ENCODE measurements around the gene COL13A1. TPM values are rescaled to one million over a fixed set of nuclear protein-coding genes. Genes with fewer than 3 reads are reported as not detected.

COL13A1 gene
- total RNA-seq, 4 donors from 2014 or later, result 0.30 to 2.0 (median 0.86) TPM

DNA sequence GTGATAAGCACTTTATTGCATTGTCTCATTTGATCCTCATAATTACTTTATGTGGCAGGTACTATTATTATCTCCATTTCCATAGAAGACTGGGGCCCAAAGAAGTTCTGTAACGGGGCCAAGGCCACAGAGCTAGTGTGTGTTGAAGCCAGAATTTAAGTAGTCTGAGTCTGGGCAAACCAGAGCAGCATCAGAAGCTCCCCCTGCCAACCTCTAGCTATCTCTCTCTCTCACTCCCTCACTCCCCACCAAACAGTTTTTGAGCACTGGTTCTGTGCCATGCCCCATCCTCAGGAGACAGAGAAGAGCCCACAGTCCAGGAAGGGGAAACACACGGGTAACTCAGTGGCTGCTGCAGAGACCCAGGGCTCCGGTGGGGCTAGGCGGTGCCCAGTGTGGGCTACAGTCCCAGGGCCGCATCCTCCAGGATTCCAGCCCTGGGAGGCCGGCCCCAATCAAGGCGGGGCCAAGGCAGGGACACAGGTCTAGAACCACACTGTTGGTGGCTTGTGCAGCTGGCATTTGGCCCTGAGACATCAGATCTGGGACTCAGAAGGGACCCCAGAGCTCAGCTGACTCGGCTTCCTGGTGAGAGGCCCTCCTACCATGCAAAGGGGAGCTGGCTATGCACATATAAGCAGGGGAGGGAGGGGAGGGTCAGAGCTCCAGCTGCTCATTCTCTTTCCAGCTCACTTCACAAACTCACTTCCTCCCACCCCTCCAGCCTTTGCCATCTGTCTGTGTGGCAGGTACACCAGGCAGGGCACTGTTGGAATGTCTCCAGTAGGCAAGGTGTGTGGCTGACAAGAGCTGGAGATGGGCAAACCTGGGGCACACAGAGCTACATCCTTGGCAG lies 34.4 kb downstream of the COL13A1 start:
- Histone ChIP-seq H3K27me3 (peaks cover 0 to 3% of the 10 kb centered on the region in 2 donors), H3K36me3 (no peaks in the 10 kb centered on the region), H3K9me3 (no peaks in the 10 kb centered on the region), H3K4me3 (no peak overlapping the region), H3K4me1 (no peaks in the 10 kb centered on the region), H3K27ac (no peak overlapping the region)
- TF ChIP-seq POLR2A (IDR thresholded peaks at IDR 0.05), result no peak
- TF ChIP-seq, protein P1, sequence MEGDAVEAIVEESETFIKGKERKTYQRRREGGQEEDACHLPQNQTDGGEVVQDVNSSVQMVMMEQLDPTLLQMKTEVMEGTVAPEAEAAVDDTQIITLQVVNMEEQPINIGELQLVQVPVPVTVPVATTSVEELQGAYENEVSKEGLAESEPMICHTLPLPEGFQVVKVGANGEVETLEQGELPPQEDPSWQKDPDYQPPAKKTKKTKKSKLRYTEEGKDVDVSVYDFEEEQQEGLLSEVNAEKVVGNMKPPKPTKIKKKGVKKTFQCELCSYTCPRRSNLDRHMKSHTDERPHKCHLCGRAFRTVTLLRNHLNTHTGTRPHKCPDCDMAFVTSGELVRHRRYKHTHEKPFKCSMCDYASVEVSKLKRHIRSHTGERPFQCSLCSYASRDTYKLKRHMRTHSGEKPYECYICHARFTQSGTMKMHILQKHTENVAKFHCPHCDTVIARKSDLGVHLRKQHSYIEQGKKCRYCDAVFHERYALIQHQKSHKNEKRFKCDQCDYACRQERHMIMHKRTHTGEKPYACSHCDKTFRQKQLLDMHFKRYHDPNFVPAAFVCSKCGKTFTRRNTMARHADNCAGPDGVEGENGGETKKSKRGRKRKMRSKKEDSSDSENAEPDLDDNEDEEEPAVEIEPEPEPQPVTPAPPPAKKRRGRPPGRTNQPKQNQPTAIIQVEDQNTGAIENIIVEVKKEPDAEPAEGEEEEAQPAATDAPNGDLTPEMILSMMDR (IDR thresholded peaks at IDR 0.05), result no peak
- no peak for TF ChIP-seq EP300 (IDR thresholded peaks at IDR 0.05)
- DNase-seq (ENCODE audit: low spot score in 2 of 2), result no peak
- WGBS, 2 donors, result 34 to 41% methylated on average over 5 to 7 of the region's 8 CpGs

DNA sequence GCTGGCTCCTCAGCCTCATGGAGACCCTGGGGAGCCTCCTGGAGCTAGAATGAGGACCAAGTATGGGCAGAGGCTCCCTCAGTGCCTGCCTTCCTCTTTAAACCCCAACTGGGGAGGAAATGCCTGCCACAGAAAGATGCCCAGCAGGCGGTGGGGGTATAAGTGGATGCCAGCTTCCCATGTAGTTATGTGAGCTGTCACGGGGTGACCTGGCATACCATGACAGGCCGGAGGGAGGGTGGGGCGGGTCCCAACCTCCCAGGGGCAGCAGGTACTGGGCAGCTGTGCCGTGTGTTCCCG lies 35.0 kb downstream of the COL13A1 start:
- H3K9me3 ChIP-seq, result no peaks in the 10 kb centered on the region
- H3K4me1 ChIP-seq, result no peaks in the 10 kb centered on the region
- no peak for DNase-seq (ENCODE audit: low spot score in 2 of 2)
- no peak overlapping the region for H3K27ac ChIP-seq
- no peak for TF ChIP-seq POLR2A (IDR thresholded peaks at IDR 0.05)
- TF ChIP-seq, protein P1 (IDR thresholded peaks at IDR 0.05), result no peak
- TF ChIP-seq EP300 (IDR thresholded peaks at IDR 0.05), result no peak
- H3K27me3 ChIP-seq, result peaks cover 0 to 3% of the 10 kb centered on the region in 2 donors
- H3K4me3 ChIP-seq, result no peak overlapping the region
- 95 to 98% methylated on average over 6 of the region's 6 CpGs for whole genome bisulfite sequencing, 2 donors
- H3K36me3 ChIP-seq, result no peaks in the 10 kb centered on the region

- H3K27ac ChIP-seq, result no peak overlapping the region
- no peaks in the 10 kb centered on the region for H3K36me3 ChIP-seq
- no peaks in the 10 kb centered on the region for H3K9me3 ChIP-seq
- WGBS, 2 donors, result 85 to 88% methylated on average over 5 of the region's 5 CpGs
- TF ChIP-seq POLR2A (IDR thresholded peaks at IDR 0.05) (no peak), EP300 (IDR thresholded peaks at IDR 0.05) (no peak)
- TF ChIP-seq, protein P1 (IDR thresholded peaks at IDR 0.05), result no peak
- H3K4me3 ChIP-seq, result no peak overlapping the region
- no peaks in the 10 kb centered on the region for H3K4me1 ChIP-seq
- H3K27me3 ChIP-seq, result peaks cover 0 to 3% of the 10 kb centered on the region in 2 donors
- no peak for DNase-seq (ENCODE audit: low spot score in 2 of 2)
Measured at GRCh38 chr10:69837261-69837660, 35.6 kb downstream of the COL13A1 start.

DNA sequence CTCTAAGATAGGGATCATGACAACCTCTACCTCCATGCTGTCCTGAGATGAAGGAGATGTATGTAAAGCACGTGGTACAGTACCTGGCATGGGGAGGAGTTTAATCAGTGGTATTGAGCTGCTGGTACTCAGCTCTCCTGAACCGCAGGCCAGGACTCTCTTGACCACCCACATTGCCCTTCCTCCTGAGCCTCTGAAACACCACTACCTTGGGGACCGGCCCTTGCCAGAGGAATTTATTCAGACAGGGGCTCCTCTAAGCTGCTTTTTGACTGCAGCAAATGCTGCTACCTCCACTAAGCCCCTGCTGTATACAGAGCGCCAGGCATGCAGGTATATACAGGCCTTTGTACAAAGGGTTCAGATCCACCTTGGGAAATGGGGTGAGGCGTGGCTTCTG lies 36.7 kb downstream of the COL13A1 start:
- TF ChIP-seq, protein P1 (IDR thresholded peaks at IDR 0.05), result no peak
- TF ChIP-seq POLR2A (IDR thresholded peaks at IDR 0.05) (no peak), EP300 (IDR thresholded peaks at IDR 0.05) (no peak)
- DNase-seq (ENCODE audit: low spot score in 2 of 2), result no peak
- Histone ChIP-seq H3K27ac (no peak overlapping the region), H3K4me1 (no peaks in the 10 kb centered on the region), H3K36me3 (no peaks in the 10 kb centered on the region), H3K9me3 (no peaks in the 10 kb centered on the region), H3K27me3 (peaks cover 0 to 3% of the 10 kb centered on the region in 2 donors), H3K4me3 (no peak overlapping the region)
- 87 to 88% methylated on average over 5 of the region's 5 CpGs for WGBS, 2 donors

- no peak for DNase-seq (ENCODE audit: low spot score in 2 of 2)
- TF ChIP-seq POLR2A (IDR thresholded peaks at IDR 0.05) (no peak), EP300 (IDR thresholded peaks at IDR 0.05) (no peak)
- TF ChIP-seq, protein P1 (IDR thresholded peaks at IDR 0.05), result no peak
- Histone ChIP-seq H3K4me3 (no peak overlapping the region), H3K27me3 (peaks cover 0 to 3% of the 10 kb centered on the region in 2 donors), H3K36me3 (no peaks in the 10 kb centered on the region), H3K9me3 (no peaks in the 10 kb centered on the region), H3K4me1 (no peaks in the 10 kb centered on the region), H3K27ac (no peak overlapping the region)
- WGBS, 2 donors, result 73 to 78% methylated on average over 11 of the region's 11 CpGs
Measured at GRCh38 chr10:69838853-69839252, 37.1 kb downstream of the COL13A1 start.
